ENCODE results near the gene AJAP1.

GRCh38 chr1:4734791-4735190 is 80.4 kb downstream of the AJAP1 start:
- no peak for TF ChIP-seq CTCF (IDR thresholded peaks at IDR 0.05)
- TF ChIP-seq POLR2AphosphoS5 (IDR thresholded peaks at IDR 0.05; ENCODE audit: low read depth, low read length): no peak
- TF ChIP-seq REST (IDR thresholded peaks at IDR 0.05; ENCODE audit: insufficient read depth in 1 of 2, low read depth in 2 of 2, low read length in 1 of 2): no peak
- TF ChIP-seq SIN3A (IDR thresholded peaks at IDR 0.05; ENCODE audit: borderline replicate concordance, insufficient read depth, low read depth, low read length): no peak

Data from Panc1 (cell line).